ENCODE measurements around the gene ZBP1.

ZBP1 gene

GRCh38 chr20:57590485-57591288 is 29.5 kb downstream of the ZBP1 start:
- Histone ChIP-seq H3K27ac (no peak overlapping the region), H3K4me3 (no peak overlapping the region)
- no peak for DNase-seq (ENCODE audit: low spot score)
- TF ChIP-seq, protein P1, sequence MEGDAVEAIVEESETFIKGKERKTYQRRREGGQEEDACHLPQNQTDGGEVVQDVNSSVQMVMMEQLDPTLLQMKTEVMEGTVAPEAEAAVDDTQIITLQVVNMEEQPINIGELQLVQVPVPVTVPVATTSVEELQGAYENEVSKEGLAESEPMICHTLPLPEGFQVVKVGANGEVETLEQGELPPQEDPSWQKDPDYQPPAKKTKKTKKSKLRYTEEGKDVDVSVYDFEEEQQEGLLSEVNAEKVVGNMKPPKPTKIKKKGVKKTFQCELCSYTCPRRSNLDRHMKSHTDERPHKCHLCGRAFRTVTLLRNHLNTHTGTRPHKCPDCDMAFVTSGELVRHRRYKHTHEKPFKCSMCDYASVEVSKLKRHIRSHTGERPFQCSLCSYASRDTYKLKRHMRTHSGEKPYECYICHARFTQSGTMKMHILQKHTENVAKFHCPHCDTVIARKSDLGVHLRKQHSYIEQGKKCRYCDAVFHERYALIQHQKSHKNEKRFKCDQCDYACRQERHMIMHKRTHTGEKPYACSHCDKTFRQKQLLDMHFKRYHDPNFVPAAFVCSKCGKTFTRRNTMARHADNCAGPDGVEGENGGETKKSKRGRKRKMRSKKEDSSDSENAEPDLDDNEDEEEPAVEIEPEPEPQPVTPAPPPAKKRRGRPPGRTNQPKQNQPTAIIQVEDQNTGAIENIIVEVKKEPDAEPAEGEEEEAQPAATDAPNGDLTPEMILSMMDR (IDR thresholded peaks at IDR 0.05), result no peak

- DNase-seq (ENCODE audit: low spot score), result no peak
- Histone ChIP-seq H3K4me3 (no peak overlapping the region), H3K27ac (no peak overlapping the region)
- TF ChIP-seq, protein P1 (IDR thresholded peaks at IDR 0.05), result no peak
Measured at GRCh38 chr20:57589728-57590484, 30.3 kb downstream of the ZBP1 start.

- no peak for DNase-seq (ENCODE audit: low spot score)
- Histone ChIP-seq H3K27ac (no peak overlapping the region), H3K4me3 (no peak overlapping the region)
- TF ChIP-seq, protein P1 (IDR thresholded peaks at IDR 0.05), result no peak
Measured at GRCh38 chr20:57589123-57589727, 31.0 kb downstream of the ZBP1 start.

- TF ChIP-seq, protein P1 (IDR thresholded peaks at IDR 0.05), result no peak
- no peak overlapping the region for H3K27ac ChIP-seq
- no peak for DNase-seq (ENCODE audit: low spot score)
- H3K4me3 ChIP-seq, result no peak overlapping the region
Measured at GRCh38 chr20:57588596-57588995, 31.6 kb downstream of the ZBP1 start.

- TF ChIP-seq, protein P1 (IDR thresholded peaks at IDR 0.05), result no peak
- Histone ChIP-seq H3K27ac (no peak overlapping the region), H3K4me3 (no peak overlapping the region)
- no peak for DNase-seq (ENCODE audit: low spot score)
Measured at GRCh38 chr20:57587989-57588377, 32.2 kb downstream of the ZBP1 start.

- Histone ChIP-seq H3K27ac (no peak overlapping the region), H3K4me3 (no peak overlapping the region)
- DNase-seq (ENCODE audit: low spot score), result no peak
- TF ChIP-seq, protein P1 (IDR thresholded peaks at IDR 0.05), result no peak
Measured at GRCh38 chr20:57587278-57587988, 32.8 kb downstream of the ZBP1 start.

Measured in coronary artery (tissue), 2 donors.